Stimulated activated naive CD8-positive, alpha-beta T cell treated with anti-CD3 and anti-CD28 coated beads, Interleukin-15, Interleukin-2, amounts not matched to agents 100 ng/mL and 50 ng/mL, for 24 hours (primary cell): ENCODE measurements around the gene PAX7.
"Not testable (repeated sequence)": the region's sequence is repeated elsewhere in the genome, so short reads cannot be mapped to it uniquely, and the experiment has no call there.

ENCODE experiments used
- H3K27ac Mint-ChIP-seq: one replicate; pipeline ENCODE4 v1.8.0; 2021; ENCODE audit warnings: mild to moderate bottlenecking, mixed read lengths
- H3K27me3 Mint-ChIP-seq: one replicate; pipeline ENCODE4 v1.8.0; 2021; ENCODE audit warnings: mixed read lengths
- H3K36me3 Mint-ChIP-seq: one replicate; pipeline ENCODE4 v1.8.0; 2021; ENCODE audit warnings: low read depth, mixed read lengths
- H3K4me1 Mint-ChIP-seq: one replicate; pipeline ENCODE4 v1.8.0; 2021; ENCODE audit warnings: low read depth, mixed read lengths
- H3K4me3 Mint-ChIP-seq: one replicate; pipeline ENCODE4 v1.8.0; 2021; ENCODE audit warnings: mild to moderate bottlenecking, mixed read lengths
- H3K9me3 Mint-ChIP-seq: one replicate; pipeline ENCODE4 v1.8.0; 2021; ENCODE audit warnings: mixed read lengths

Gene PAX7

DNA sequence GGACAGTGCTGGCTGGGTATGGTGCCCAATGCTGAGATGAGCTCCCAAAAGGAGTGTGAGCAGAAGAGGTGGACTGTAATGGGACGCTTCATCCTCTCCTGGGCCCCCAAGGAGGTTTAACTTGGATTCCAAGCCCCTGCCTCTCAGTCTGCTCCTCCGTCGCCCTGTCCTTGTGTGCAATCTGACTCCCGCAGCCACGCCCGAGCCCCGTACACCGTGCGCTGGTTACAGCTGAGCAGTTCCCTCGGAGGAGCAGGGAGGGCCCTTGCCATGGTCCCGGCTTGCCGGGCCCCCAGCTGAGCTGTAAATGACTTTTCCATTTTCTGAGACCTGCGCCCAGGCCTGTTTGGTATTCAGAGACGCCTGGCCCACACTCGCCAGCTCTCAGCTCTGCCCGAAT, 53.7 kb downstream of the PAX7 start:
- H3K27ac Mint-ChIP-seq = no peak overlapping the region
- H3K36me3 Mint-ChIP-seq = no peaks in the 10 kb centered on the region
- H3K9me3 Mint-ChIP-seq = no peaks in the 10 kb centered on the region
- H3K27me3 Mint-ChIP-seq = no peaks in the 10 kb centered on the region
- no peaks in the 10 kb centered on the region for H3K4me1 Mint-ChIP-seq
- no peak overlapping the region for H3K4me3 Mint-ChIP-seq

DNA sequence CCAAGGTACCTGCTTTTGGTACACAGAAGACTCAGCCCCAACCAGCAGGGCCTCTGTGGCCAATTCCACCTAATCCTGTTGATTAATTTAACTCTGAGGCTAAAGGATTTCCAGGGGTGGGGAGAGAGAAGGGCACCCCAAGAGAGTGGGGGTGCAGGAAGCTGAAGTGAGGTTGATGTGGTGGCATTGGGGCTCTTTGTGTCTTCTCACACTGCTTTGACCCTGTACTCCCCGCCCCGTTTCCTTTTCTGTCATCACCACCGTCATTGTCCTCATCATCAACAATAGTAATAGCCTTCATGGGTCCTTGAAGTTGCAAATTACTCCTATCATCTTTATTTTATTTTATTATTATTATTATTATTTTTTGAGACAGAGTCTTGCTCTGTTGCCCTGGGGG, 55.9 kb downstream of the PAX7 start:
- H3K4me1 Mint-ChIP-seq = no peaks in the 10 kb centered on the region
- no peaks in the 10 kb centered on the region for H3K36me3 Mint-ChIP-seq
- H3K27me3 Mint-ChIP-seq = no peaks in the 10 kb centered on the region
- no peak overlapping the region for H3K4me3 Mint-ChIP-seq
- no peak overlapping the region for H3K27ac Mint-ChIP-seq
- no peaks in the 10 kb centered on the region for H3K9me3 Mint-ChIP-seq

DNA sequence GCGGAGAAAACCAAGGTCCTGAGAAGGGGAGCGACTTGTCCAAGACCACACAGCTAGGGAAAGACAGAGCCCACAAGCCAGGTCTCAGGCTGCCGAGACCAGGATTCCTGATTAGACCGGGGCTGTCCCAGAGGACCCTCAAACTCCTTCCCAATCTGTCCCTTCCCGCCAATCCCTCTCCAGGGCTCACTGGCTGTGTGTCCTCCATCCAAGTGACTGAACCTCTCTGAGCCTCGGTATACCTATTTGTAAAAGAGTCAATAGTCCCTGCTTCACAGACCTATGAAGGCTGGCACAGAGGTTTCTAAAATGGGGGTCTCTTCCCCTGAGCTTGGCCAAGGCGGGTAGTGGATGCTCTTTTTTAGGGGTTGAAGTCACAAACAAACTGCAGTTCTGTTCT, 56.6 kb downstream of the PAX7 start:
- Mint-ChIP-seq H3K27ac (no peak overlapping the region), H3K36me3 (no peaks in the 10 kb centered on the region), H3K27me3 (no peaks in the 10 kb centered on the region), H3K4me3 (no peak overlapping the region), H3K4me1 (no peaks in the 10 kb centered on the region), H3K9me3 (no peaks in the 10 kb centered on the region)

DNA sequence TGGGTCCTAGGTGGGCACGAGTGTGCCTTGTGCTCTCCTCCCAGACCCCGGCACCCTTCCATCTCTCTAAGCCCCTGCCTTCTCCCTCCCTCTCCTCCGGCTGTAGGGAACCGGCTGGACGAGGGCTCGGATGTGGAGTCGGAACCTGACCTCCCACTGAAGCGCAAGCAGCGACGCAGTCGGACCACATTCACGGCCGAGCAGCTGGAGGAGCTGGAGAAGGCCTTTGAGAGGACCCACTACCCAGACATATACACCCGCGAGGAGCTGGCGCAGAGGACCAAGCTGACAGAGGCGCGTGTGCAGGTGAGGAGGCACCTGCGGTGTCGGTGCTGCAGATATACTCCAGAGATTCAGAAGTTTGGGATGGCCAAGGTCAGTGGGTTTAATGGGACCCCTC, 61.0 kb downstream of the PAX7 start:
- H3K9me3 Mint-ChIP-seq = no peaks in the 10 kb centered on the region
- H3K4me1 Mint-ChIP-seq = no peaks in the 10 kb centered on the region
- H3K4me3 Mint-ChIP-seq = no peak overlapping the region
- peaks cover 11% of the 10 kb centered on the region for H3K27me3 Mint-ChIP-seq
- no peak overlapping the region for H3K27ac Mint-ChIP-seq
- H3K36me3 Mint-ChIP-seq = no peaks in the 10 kb centered on the region

DNA sequence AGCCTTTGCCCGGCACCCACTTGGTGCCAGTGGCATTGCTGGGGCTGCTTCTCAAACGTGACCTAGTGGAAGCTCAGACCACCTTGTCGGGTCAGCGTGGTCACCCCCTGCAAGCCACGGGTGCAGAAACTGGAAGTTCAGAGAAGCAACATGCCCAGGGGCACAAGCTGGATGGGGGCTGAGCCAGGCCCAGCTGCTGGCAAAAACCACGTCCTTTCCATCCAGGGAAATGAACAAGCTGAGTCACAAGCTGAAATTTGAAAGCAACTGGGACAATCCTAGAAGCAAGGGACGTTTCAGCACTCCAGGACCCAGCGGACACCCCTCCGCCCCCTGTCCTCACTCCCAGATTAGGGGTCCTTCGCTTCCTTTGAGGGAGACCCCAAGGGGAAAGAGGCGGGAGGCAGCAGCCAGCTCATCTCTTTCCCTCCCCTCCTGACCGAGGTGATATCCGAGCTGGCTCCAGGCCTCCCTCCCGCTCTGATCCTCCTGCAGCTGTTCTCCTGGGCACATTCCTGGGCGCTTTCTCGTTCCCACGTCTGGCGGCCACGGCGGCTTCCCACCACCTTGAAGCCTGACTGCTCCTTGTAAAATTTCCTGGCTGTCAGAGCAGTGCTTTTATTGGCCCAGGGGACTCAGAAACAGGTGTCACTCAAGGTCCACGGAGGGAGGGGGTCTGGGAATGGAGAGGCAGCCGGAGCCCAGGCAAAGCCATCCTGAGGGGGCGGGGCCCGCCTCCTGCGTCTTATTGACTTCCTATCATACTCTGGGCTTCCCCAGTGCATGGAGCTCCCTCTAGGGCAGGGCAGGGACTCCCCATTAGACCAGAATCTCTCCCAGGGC, 62.8 kb downstream of the PAX7 start:
- no peaks in the 10 kb centered on the region for H3K4me1 Mint-ChIP-seq
- no peaks in the 10 kb centered on the region for H3K36me3 Mint-ChIP-seq
- H3K27me3 Mint-ChIP-seq = peaks cover 24% of the 10 kb centered on the region
- H3K4me3 Mint-ChIP-seq = no peak overlapping the region
- no peaks in the 10 kb centered on the region for H3K9me3 Mint-ChIP-seq
- H3K27ac Mint-ChIP-seq = no peak overlapping the region

DNA sequence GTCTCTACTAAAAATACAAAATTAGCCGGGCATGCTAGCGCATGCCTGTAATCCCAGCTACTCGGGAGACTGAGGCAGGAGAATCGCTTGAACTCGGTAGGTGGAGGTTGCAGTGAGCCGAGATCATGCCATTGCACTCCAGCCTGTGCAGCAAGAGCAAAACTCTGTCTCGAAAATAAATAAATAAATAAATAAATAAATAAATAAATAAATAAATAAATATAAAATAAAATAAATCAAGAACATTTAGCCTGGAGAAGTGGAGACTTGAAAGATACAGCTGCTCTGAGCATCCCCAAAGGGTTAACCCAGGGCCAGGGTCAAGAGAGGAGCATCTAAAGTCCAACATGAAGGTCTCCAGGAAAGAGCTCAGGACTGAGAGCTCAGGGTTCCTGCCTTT, 63.6 kb downstream of the PAX7 start:
- H3K4me3 Mint-ChIP-seq, H3K36me3 Mint-ChIP-seq, H3K4me1 Mint-ChIP-seq, H3K27ac Mint-ChIP-seq, H3K9me3 Mint-ChIP-seq: not testable (repeated sequence)
- peaks cover 29% of the 10 kb centered on the region for H3K27me3 Mint-ChIP-seq

DNA sequence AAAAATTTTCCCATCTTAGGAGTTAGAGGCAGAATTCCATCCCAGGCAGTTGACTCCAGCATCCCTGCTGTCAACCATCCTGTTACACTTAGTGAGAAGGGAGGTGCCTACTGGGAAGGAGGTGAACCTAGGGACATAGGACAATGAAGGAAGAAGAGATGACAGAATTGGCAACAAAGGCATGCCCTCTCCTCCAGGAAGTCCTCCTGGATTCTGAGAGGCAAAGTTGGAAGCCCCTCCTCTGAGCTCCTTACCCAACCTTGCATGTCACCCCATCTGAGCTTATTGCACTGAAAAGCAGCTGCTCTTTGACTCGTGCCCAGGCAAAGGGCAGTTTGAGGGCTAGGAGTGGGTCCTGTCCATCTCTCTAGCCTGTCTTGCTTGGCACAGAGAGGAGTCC, 66.9 kb downstream of the PAX7 start:
- Mint-ChIP-seq H3K9me3 (no peaks in the 10 kb centered on the region), H3K27ac (no peak overlapping the region), H3K4me3 (no peak overlapping the region), H3K27me3 (peaks cover 36% of the 10 kb centered on the region), H3K4me1 (no peaks in the 10 kb centered on the region), H3K36me3 (no peaks in the 10 kb centered on the region)

DNA sequence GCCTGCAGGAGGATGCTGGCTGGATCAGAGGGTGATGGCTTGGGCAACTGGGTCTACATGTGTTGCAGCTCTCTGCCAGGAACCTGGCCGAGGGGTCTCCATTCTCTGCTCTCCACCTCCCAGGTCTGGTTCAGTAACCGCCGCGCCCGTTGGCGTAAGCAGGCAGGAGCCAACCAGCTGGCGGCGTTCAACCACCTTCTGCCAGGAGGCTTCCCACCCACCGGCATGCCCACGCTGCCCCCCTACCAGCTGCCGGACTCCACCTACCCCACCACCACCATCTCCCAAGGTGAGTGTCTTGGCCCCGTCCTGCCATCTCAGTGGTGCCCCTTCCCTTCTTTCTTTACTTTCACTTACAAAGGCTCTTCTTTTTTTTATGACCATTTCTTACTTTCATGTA, 69.9 kb downstream of the PAX7 start:
- no peak overlapping the region for H3K4me3 Mint-ChIP-seq
- H3K4me1 Mint-ChIP-seq = no peaks in the 10 kb centered on the region
- no peak overlapping the region for H3K27ac Mint-ChIP-seq
- H3K27me3 Mint-ChIP-seq = peaks cover 39% of the 10 kb centered on the region
- H3K9me3 Mint-ChIP-seq = no peaks in the 10 kb centered on the region
- no peaks in the 10 kb centered on the region for H3K36me3 Mint-ChIP-seq

DNA sequence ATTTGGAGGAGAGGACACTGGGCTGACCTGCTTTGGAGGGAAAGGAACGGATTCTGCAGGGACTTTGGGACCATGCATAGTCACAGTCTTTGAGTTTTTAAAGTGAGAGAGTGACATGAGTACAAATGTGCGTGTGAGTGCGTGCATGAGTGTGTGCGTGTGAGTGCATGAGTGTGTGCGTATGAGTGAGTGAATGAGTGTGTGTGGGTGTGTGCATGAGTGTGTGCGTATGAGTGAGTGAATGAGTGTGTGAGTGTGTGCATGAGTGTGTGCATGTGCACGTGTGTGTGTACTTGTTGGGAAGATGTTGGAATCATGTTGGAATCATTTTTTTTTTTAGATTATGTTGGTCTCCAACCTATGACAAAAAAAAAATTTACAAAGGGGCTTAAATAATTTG, 70.5 kb downstream of the PAX7 start:
- Mint-ChIP-seq H3K27ac (no peak overlapping the region), H3K27me3 (peaks cover 39% of the 10 kb centered on the region), H3K36me3 (no peaks in the 10 kb centered on the region), H3K4me3 (no peak overlapping the region), H3K9me3 (no peaks in the 10 kb centered on the region), H3K4me1 (no peaks in the 10 kb centered on the region)

DNA sequence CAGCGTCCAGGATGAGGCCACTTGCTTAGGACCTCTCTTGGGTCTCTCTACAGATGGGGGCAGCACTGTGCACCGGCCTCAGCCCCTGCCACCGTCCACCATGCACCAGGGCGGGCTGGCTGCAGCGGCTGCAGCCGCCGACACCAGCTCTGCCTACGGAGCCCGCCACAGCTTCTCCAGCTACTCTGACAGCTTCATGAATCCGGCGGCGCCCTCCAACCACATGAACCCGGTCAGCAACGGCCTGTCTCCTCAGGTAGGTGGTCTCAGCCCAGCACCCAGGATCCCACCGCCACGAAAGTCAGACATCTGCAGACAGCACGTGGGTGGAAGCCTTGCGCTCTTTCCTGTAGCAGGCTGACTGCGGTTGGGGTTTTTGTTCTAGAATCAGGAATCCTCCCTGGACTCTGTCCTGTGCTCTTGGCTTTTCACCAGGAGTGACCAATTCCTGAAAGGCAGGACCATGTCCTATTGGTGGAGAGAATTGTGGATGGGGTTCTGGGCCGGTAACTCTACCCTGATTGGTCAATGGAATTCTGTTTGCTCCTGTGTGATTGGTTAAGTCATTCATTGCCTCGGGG, 72.5 kb downstream of the PAX7 start:
- Mint-ChIP-seq H3K9me3 (no peaks in the 10 kb centered on the region), H3K4me1 (no peaks in the 10 kb centered on the region), H3K27me3 (peaks cover 23% of the 10 kb centered on the region), H3K4me3 (no peak overlapping the region), H3K27ac (no peak overlapping the region), H3K36me3 (no peaks in the 10 kb centered on the region)

DNA sequence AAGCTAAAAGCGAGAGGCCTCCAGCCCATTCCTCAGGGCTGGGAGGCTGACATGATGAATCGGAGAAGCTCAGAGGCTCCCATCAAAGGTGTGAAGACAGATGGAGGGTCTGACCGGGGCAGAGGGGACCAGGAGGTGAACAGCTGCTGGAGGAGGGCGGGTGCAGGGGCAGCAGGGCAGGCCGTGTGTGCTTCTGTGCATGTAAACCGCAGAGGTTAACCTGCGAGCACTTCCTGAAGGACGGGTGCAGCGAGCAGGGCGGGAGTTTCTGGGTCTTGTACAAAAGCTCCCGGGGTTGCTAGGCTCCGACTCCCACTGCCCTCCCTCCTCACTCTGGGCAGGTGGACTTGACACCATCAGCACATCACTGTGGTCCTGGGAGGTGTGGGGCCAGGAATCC, 75.2 kb downstream of the PAX7 start:
- peaks cover 17% of the 10 kb centered on the region for H3K27me3 Mint-ChIP-seq
- H3K9me3 Mint-ChIP-seq = no peaks in the 10 kb centered on the region
- H3K4me1 Mint-ChIP-seq = no peaks in the 10 kb centered on the region
- no peak overlapping the region for H3K27ac Mint-ChIP-seq
- no peak overlapping the region for H3K4me3 Mint-ChIP-seq
- no peaks in the 10 kb centered on the region for H3K36me3 Mint-ChIP-seq

DNA sequence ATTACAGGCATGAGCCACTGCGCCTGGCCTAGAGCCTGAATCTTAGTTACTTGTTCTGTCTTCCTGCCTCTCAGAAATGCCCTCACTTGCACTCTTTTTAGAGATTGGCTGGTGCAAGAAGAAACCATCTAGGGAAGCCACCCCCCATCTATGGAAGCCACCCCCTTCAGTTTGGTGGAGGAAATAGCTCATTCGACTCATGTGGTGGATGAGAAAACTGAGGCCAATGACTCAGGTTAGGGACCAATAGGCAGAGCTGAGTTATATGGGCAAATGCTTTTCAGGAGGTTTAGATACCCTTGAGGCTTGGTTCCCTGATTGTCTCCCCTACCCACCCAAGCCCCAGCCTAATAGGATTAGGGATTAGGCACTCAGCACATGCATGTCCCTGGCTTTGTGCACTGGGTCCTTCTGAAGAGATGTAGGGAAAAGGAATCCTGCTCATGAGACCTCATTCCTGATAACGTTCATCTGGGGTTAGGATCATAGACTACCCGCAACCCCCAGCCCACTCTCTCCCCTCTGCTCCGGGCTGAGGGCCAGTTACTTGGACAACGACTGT, 77.1 kb downstream of the PAX7 start:
- Mint-ChIP-seq H3K9me3 (no peaks in the 10 kb centered on the region), H3K4me1 (no peaks in the 10 kb centered on the region), H3K27me3 (peaks cover 24% of the 10 kb centered on the region), H3K27ac (no peak overlapping the region), H3K36me3 (no peaks in the 10 kb centered on the region), H3K4me3 (no peak overlapping the region)

DNA sequence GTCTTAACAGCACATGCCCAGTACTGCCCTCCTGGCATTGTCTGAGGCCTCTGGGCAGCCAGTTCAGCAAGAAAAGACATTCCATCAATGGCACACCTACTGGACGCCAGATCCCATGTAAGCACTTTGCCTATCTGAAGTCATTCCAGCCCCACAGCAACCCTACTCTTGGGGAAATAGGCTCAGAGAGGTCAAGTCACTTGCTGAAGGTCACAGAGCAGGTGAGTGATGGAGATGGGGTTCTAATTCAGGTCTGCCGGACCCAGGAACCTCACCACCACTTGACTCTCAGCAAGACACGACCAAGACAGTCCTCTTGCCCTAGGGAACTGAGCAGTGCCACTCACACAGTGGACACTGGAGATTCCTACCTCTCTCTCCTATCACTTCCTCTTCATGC, 79.4 kb downstream of the PAX7 start:
- no peaks in the 10 kb centered on the region for H3K36me3 Mint-ChIP-seq
- H3K9me3 Mint-ChIP-seq = no peaks in the 10 kb centered on the region
- H3K4me1 Mint-ChIP-seq = no peaks in the 10 kb centered on the region
- H3K27ac Mint-ChIP-seq = no peak overlapping the region
- H3K4me3 Mint-ChIP-seq = no peak overlapping the region
- H3K27me3 Mint-ChIP-seq = peaks cover 28% of the 10 kb centered on the region

DNA sequence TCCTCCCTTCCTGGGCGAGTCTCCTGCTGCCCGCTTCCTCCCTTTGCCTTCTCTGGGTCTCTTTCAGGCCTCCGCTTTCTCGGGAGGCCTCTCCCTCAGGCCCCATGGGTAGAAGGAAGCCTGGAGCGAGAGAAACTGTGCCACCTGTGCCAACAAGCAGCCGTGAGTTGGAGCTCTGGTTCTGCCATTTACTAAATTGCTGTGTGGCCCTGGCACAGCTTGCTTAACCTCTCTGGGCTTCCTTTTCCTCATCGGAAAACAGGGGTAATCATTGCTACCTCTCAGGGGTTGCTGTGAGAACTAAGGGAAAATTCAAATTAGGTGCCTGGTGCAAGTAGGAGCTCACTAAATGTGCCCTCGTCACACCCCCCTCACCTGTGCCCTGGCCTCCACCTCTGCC, 80.4 kb downstream of the PAX7 start:
- Mint-ChIP-seq H3K4me3 (no peak overlapping the region), H3K9me3 (no peaks in the 10 kb centered on the region), H3K27me3 (peaks cover 35% of the 10 kb centered on the region), H3K36me3 (no peaks in the 10 kb centered on the region), H3K27ac (no peak overlapping the region), H3K4me1 (no peaks in the 10 kb centered on the region)

DNA sequence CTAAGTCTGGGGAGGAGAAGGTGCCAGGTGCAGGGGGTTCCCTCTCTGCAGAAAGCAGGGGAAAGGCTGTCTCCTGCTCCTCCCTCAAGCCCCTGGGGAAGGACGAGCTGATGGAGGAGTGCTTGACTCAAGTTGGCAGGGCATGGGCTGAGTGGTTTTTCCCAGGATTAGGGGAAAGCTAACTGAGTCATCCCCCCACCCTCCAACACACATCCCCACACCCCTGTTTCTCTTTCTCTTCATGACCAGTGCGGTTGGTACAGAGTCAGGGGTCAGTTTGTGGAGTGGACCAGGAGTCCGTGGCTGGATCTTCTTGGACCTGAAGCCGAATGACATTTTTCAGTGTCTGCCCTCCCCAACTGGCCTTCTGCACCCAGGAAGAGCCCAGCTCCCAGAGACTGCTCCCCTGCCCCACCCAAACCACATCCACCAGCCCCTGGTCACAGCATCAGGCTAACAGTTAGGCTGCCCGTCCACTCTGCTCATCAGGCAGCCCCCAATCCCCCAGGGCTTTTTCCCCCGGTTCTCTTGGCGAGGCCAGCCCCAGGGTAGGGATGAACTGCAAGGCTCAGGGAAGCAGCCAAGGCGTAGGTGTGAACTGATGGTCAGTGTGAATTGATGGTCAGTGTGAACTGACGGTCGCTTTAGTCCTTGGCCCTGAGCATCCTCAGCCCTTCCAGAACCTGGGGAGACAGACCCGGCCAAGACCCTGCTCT, 81.0 kb downstream of the PAX7 start:
- Mint-ChIP-seq H3K4me3 (no peak overlapping the region), H3K36me3 (no peaks in the 10 kb centered on the region), H3K9me3 (no peaks in the 10 kb centered on the region), H3K4me1 (peaks cover 3% of the 10 kb centered on the region), H3K27ac (no peak overlapping the region), H3K27me3 (peaks cover 41% of the 10 kb centered on the region)
